Measurements from ENCODE around the gene RASSF1. TPM values are rescaled to one million over a fixed set of nuclear protein-coding genes. Genes with fewer than 3 reads are reported as not detected.

Gene RASSF1
- total RNA-seq, 1 donor from 2014 or later = 13.7 TPM

GRCh38 chr3:50378757-50379156, 38.1 kb upstream of the RASSF1 start:
- DNase-seq (ENCODE audit: low spot score) = no peak
- Histone ChIP-seq H3K79me2 (ENCODE audit: low read depth) (no peaks in the 10 kb centered on the region), H3K9ac (no peak overlapping the region), H2AFZ (replicated peaks) (no peak overlapping the region), H4K20me1 (ENCODE audit: low read depth) (no peaks in the 10 kb centered on the region), H3K9me3 (ENCODE audit: low read depth) (no peaks in the 10 kb centered on the region), H3K4me1 (peaks cover 12% of the 10 kb centered on the region), H3K4me3 (no peak overlapping the region), H3F3A (ENCODE audit: low read depth) (peaks cover 5% of the 10 kb centered on the region), H3K4me2 (no peak overlapping the region), H3K27me3 (no peaks in the 10 kb centered on the region), H3K36me3 (no peaks in the 10 kb centered on the region), H3K27ac (no peak overlapping the region)
- H3K4me1 Mint-ChIP-seq = peaks cover 30% of the 10 kb centered on the region
- TF ChIP-seq CTCF (IDR thresholded peaks at IDR 0.05) = no peak
- no peak for TF ChIP-seq EZH2 (IDR thresholded peaks at IDR 0.05)
- no peak for TF ChIP-seq EZH2phosphoT487 (IDR thresholded peaks at IDR 0.05)
- no peaks in the 10 kb centered on the region for H3K36me3 Mint-ChIP-seq
- no peak overlapping the region for H3K4me3 Mint-ChIP-seq
- no peaks in the 10 kb centered on the region for H3K9me3 Mint-ChIP-seq
- peaks cover 8% of the 10 kb centered on the region for H3K27me3 Mint-ChIP-seq (ENCODE audit: insufficient read depth, low read depth)
- H3K27ac Mint-ChIP-seq = peak overlapping the region; percentile 78

- Mint-ChIP-seq H3K36me3 (no peaks in the 10 kb centered on the region), H3K27me3 (ENCODE audit: insufficient read depth, low read depth) (peaks cover 8% of the 10 kb centered on the region), H3K4me3 (no peak overlapping the region), H3K4me1 (peaks cover 35% of the 10 kb centered on the region), H3K9me3 (no peaks in the 10 kb centered on the region), H3K27ac (no peak overlapping the region)
- H3K4me1 ChIP-seq = peaks cover 15% of the 10 kb centered on the region
- H3K9ac ChIP-seq = no peak overlapping the region
- no peaks in the 10 kb centered on the region for H4K20me1 ChIP-seq (ENCODE audit: low read depth)
- no peaks in the 10 kb centered on the region for H3K27me3 ChIP-seq
- H3K4me3 ChIP-seq = no peak overlapping the region
- no peaks in the 10 kb centered on the region for H3K9me3 ChIP-seq (ENCODE audit: low read depth)
- peaks cover 5% of the 10 kb centered on the region for H3F3A ChIP-seq (ENCODE audit: low read depth)
- no peak for DNase-seq (ENCODE audit: low spot score)
- no peaks in the 10 kb centered on the region for H3K36me3 ChIP-seq
- H3K27ac ChIP-seq = no peak overlapping the region
- no peaks in the 10 kb centered on the region for H3K79me2 ChIP-seq (ENCODE audit: low read depth)
- no peak overlapping the region for H2AFZ ChIP-seq (replicated peaks)
- H3K4me2 ChIP-seq = no peak overlapping the region
- TF ChIP-seq CTCF (IDR thresholded peaks at IDR 0.05) = no peak
- TF ChIP-seq EZH2phosphoT487 (IDR thresholded peaks at IDR 0.05) = no peak
- no peak for TF ChIP-seq EZH2 (IDR thresholded peaks at IDR 0.05)
Observed at GRCh38 chr3:50378024-50378423, 37.4 kb upstream of the RASSF1 start.

- Mint-ChIP-seq H3K9me3 (no peaks in the 10 kb centered on the region), H3K4me3 (peak overlapping the region; percentile 48), H3K27ac (peak overlapping the region; percentile 72), H3K36me3 (no peaks in the 10 kb centered on the region), H3K4me1 (peaks cover 47% of the 10 kb centered on the region), H3K27me3 (ENCODE audit: insufficient read depth, low read depth) (peaks cover 12% of the 10 kb centered on the region)
- Histone ChIP-seq H3K27ac (no peak overlapping the region), H3K36me3 (no peaks in the 10 kb centered on the region), H3K4me3 (no peak overlapping the region), H2AFZ (replicated peaks) (no peak overlapping the region), H3K4me2 (peak overlapping the region; percentile 27), H3F3A (ENCODE audit: low read depth) (peaks cover 5% of the 10 kb centered on the region), H3K27me3 (no peaks in the 10 kb centered on the region), H3K9ac (no peak overlapping the region), H3K4me1 (peaks cover 32% of the 10 kb centered on the region), H4K20me1 (ENCODE audit: low read depth) (no peaks in the 10 kb centered on the region), H3K79me2 (ENCODE audit: low read depth) (no peaks in the 10 kb centered on the region), H3K9me3 (ENCODE audit: low read depth) (no peaks in the 10 kb centered on the region)
- DNase-seq (ENCODE audit: low spot score) = peak; percentile 50
- TF ChIP-seq CTCF (IDR thresholded peaks at IDR 0.05) (peak; percentile 48), EZH2phosphoT487 (IDR thresholded peaks at IDR 0.05) (no peak)
Observed at GRCh38 chr3:50375258-50375931, 34.8 kb upstream of the RASSF1 start.
